PC-3 (cell line): ENCODE data around the gene PTPRN2.

Experiments
- CTCF ChIP-seq: fragments of 300-600 bp; sonication (generic); conservative IDR thresholded peaks from 2 replicates; pipeline ENCODE4 v1.5.1; 2017; ENCODE audit warnings: antibody characterized with exemption, low read depth, mild to moderate bottlenecking, low read length
- EZH2 ChIP-seq: fragments of 300-600 bp; sonication (generic); IDR thresholded peaks from one replicate; pipeline ENCODE4 v1.6.1; 2017; ENCODE audit warnings: antibody characterized with exemption, mild to moderate bottlenecking, low read length; ENCODE audit not compliant: unreplicated experiment

- TF ChIP-seq EZH2: no peak
- TF ChIP-seq CTCF: no peak
These were observed 97.3 kb downstream of the PTPRN2 start for GRCh38 chr7:158490171-158490782.
